ENCODE results near the gene UBE2D3.
"Not testable (repeated sequence)": the region's sequence is repeated elsewhere in the genome, so short reads cannot be mapped to it uniquely, and the experiment has no call there.

The UBE2D3 gene

GRCh38 chr4:102826890-102827673 is at the start of gene UBE2D3:
Gene UBE2D3, minus strand, starts transcription at chr4:102827551. Its CDS starts 1,043 bp downstream, at chr4:102826508.
- peak; percentile 88 to 94 for DNase-seq (ENCODE audit: low read depth in 2 of 2)

- DNase-seq (ENCODE audit: low read depth in 2 of 2), result no peak
Observed at GRCh38 chr4:102871772-102872171, 44.4 kb upstream of the UBE2D3 start.

- peak in 1 of 2 donors; percentile 10 for DNase-seq (ENCODE audit: low read depth in 2 of 2)
Observed at GRCh38 chr4:102869569-102870197, 42.3 kb upstream of the UBE2D3 start.

GRCh38 chr4:102868781-102869568 is 41.6 kb upstream of the UBE2D3 start, which contains the start of gene CISD2:
Gene CISD2, plus strand, starts transcription at chr4:102868992. Its CDS starts 93 bp downstream, at chr4:102869085.
- DNase-seq (ENCODE audit: low read depth in 2 of 2), result peak; percentile 82 to 84

DNA sequence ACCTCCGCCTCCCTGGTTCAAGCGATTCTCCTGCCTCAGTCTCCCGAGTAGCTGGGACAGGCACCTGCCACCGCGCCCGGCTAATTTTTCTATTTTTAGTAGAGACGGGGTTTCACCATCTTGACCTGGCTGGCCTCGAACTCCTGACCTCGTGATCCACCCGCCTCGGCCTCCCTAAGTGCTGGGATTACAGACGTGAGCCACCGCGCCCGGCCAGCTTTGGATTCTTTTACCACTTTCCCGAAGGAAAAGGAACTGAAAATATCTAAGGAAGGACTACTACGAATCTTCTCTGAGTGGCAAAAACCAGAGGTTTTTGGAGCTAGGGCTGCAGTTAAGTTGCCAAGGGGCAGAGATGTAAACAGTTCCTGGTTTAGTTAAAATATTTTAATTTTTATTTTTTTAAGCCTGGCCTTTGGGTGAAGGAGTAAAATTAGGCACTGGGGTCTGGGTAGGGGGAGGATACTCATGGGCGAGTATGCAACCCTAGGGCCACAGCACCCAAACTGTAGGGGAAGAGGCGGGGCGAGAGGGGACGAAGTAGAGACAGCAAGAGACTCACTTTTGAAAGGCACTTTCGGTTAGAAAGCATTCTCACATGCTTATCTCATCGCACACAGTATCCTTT is 40.9 kb upstream of the UBE2D3 start:
- peak in 1 of 2 donors; percentile 16 for DNase-seq (ENCODE audit: low read depth in 2 of 2)

DNA sequence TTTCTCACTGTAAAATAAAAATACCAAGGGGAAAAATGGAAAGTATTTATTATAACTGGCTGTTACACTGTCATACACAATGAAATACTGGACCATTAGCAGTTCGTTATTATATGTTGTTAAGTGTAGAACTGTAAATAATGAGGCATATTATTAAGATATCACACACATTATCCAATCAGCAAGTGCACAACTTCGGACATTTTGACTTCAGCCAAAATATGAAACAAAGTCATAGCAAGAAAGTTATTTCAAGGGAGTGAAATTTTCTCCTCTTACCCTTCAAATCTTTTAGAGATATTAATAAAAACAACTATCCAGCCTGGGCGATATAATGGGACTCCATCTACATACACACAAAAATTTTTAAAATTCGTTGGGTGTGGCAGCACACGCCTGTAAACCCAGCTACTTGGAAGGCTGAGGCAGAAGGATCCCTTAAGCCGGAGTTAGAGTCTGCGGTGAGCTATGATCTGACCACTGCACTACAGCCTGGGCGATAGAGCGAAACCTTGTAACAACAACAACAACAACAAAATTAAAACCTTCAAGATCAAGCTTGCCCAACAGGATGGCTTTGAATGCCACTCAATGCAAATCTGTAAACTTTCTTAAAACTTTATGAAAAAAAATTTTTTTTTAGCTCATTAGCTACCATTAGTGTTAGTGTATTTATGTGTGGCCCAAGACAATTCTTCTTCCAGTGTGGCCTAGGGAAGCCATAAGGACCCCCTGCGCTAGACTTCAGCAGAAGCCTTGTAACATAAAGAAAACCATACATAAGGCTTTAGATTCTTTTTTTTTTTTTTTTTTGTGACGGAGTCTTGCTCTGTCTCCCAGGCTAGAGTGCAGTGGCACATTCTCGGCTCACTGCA is 40.2 kb upstream of the UBE2D3 start:
- DNase-seq (ENCODE audit: low read depth in 2 of 2), result no peak

- not testable (repeated sequence) for DNase-seq (ENCODE audit: low read depth in 2 of 2)
Observed at GRCh38 chr4:102865327-102865726, 38.0 kb upstream of the UBE2D3 start.

- DNase-seq (ENCODE audit: low read depth in 2 of 2), result no peak
Observed at GRCh38 chr4:102862747-102863146, 35.4 kb upstream of the UBE2D3 start.

DNA sequence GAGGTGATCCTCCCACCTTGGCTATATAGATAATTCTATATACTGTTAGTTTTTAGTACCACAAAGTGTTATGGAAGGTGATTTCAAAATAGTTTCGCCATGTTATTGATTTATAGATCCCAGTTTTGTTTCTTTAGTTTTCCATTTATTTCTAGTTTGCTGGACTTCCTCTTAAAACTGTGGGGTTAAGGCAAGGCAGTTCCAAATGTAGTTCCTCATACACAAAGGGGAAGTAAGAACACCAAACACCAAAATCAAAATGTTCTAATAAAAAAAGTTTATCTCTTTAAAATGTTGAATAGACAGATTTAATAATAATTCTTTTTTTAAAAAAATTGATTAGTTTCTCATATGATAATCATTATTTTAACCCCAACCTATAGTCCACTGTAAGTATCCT is 34.7 kb upstream of the UBE2D3 start:
- no peak for DNase-seq (ENCODE audit: low read depth in 2 of 2)

- DNase-seq (ENCODE audit: low read depth in 2 of 2), result no peak
Observed at GRCh38 chr4:102860611-102861324, 33.4 kb upstream of the UBE2D3 start.

- no peak for DNase-seq (ENCODE audit: low read depth in 2 of 2)
Observed at GRCh38 chr4:102858828-102859464, 31.6 kb upstream of the UBE2D3 start.

GRCh38 chr4:102850370-102850769 is 23.0 kb upstream of the UBE2D3 start:
- no peak for DNase-seq (ENCODE audit: low read depth in 2 of 2)

GRCh38 chr4:102849579-102850104 is 22.3 kb upstream of the UBE2D3 start:
- no peak for DNase-seq (ENCODE audit: low read depth in 2 of 2)

DNA sequence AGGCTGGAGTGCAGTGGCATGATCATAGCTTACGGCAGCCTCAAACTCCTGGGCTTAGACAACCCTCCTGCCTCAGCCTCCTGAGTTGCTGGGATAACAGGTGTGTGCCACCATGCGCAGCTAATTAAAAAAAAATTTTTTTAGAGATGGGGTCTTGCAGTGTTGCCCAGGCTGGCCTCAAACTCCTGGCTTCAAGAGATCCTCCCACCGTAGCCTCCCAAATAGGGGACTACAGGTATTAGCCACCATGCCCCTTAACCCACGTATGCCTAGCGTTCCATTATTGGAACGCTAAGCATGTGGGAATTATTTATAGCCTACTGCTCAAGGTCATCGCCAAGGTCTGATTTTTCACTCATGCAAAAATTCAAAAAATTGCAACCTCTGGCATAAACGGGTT is 20.3 kb upstream of the UBE2D3 start:
- DNase-seq (ENCODE audit: low read depth in 2 of 2), result no peak

DNA sequence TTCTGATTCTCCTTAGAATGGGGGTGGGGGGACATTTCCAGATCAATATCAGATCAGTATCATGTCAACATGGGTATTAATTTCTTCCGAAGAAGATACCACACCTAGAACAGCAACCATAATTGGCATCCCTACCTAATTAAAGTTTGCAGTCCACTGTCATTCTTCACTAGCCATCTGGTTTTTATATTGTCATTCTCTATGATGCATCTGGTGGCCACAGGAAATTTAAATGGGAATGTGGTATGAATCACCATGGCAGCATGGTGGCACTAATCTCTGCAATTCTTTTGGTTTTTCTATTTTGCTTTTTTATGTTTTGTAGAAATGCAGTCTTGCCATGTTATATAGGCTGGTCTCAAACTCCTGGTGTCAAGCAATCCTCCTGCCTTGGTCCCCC is 16.6 kb upstream of the UBE2D3 start:
- no peak for DNase-seq (ENCODE audit: low read depth in 2 of 2)

GRCh38 chr4:102843273-102843672 is 15.9 kb upstream of the UBE2D3 start:
- no peak for DNase-seq (ENCODE audit: low read depth in 2 of 2)

DNA sequence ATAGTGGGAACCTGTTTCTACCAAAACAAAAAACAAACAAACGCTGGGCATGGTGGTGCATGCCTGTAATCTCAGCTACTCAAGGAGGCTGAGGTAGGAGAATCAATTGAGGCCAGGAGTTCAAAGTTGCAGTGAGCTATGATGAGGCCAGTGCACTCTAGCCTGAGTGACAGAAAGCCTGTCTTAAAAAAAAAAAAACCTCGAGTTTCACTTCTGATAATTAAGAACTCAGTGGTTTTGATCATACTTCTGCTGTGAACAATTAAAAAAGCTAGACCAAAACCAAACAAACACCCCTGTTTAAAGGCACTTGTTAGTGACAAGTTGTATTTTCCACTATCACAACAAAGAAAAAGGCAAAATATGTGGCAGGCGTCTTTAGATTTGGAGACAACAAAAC is 15.0 kb upstream of the UBE2D3 start:
- no peak for DNase-seq (ENCODE audit: low read depth in 2 of 2)

DNA sequence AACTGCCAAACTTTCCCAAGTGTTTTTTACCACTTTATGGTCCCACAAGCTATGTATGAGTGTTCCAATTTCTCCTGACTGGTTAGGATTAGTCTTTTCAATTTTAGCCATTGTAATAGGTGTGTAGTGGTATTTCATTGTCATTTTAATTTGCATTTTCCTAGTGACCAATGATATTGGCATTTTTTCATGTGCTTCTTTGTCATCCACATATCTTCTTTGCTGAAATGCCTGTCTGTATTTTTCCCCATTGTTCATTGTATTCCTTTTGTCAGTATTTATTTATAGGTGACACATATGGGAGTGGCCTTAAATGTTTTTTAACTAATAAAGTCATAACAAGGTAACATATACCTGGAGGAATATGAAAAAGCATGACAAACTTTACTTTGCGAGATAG is 9.2 kb upstream of the UBE2D3 start:
- no peak for DNase-seq (ENCODE audit: low read depth in 2 of 2)

GRCh38 chr4:102832667-102833066 is 5.3 kb upstream of the UBE2D3 start:
- DNase-seq (ENCODE audit: low read depth in 2 of 2), result no peak

DNA sequence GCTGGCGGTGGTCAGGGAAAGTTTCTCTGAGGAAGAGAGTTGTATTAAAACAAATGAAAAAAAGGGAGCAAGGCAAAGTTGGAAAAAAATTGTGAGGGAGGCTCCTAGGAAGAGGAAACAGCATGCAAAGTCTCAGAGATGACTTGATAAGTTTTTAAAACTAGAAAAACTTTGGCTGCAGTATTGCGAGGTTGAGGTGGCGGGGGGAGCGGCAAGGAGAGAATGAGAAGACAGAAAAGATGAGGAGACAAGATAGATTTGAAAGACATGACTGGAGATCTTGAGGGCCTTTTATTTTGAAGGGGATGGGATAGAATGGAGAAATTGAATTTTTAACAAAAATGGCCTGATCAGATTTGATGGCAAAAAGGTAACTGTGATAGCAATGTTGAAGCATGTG is 4.8 kb upstream of the UBE2D3 start:
- no peak for DNase-seq (ENCODE audit: low read depth in 2 of 2)
